SU-DHL-6 (cell line): ENCODE data around the gene DDX3X.

ENCODE experiments used
- EZH2phosphoT487 ChIP-seq: fragments of 200-600 bp; sonication (generic), shearing (Covaris generic); conservative IDR thresholded peaks from 2 replicates; pipeline ENCODE4 v1.6.1; 2018; ENCODE audit warnings: mild to moderate bottlenecking, antibody characterized with exemption, low read length, moderate library complexity, mixed read lengths
- TF ChIP-seq, protein P1 (sequence below): fragments of 200-600 bp; sonication (generic); IDR thresholded peaks from one replicate; pipeline ENCODE4 v1.5.1; 2017; ENCODE audit warnings: antibody characterized with exemption, mild to moderate bottlenecking, low read length, moderate library complexity; ENCODE audit not compliant: insufficient read depth, poor library complexity, severe bottlenecking

GRCh38 chrX:41303013-41303412 is 30.9 kb upstream of the DDX3X start:
- TF ChIP-seq, protein P1, sequence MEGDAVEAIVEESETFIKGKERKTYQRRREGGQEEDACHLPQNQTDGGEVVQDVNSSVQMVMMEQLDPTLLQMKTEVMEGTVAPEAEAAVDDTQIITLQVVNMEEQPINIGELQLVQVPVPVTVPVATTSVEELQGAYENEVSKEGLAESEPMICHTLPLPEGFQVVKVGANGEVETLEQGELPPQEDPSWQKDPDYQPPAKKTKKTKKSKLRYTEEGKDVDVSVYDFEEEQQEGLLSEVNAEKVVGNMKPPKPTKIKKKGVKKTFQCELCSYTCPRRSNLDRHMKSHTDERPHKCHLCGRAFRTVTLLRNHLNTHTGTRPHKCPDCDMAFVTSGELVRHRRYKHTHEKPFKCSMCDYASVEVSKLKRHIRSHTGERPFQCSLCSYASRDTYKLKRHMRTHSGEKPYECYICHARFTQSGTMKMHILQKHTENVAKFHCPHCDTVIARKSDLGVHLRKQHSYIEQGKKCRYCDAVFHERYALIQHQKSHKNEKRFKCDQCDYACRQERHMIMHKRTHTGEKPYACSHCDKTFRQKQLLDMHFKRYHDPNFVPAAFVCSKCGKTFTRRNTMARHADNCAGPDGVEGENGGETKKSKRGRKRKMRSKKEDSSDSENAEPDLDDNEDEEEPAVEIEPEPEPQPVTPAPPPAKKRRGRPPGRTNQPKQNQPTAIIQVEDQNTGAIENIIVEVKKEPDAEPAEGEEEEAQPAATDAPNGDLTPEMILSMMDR, result no peak
- TF ChIP-seq EZH2phosphoT487, result no peak
